Measurements from ENCODE around the gene PELI1. TPM values are rescaled to one million over a fixed set of nuclear protein-coding genes. Genes with fewer than 3 reads are reported as not detected.

PELI1 gene
- total RNA-seq: 10 to 100 TPM; 36.7 to 40.5 TPM
- polyA plus RNA-seq: 10 to 100 TPM; 11.3 to 15.4 TPM

GRCh38 chr2:64144057-64145013 lies at the start of gene PELI1:
Gene PELI1 (minus strand): TSS chr2:64144420. CDS start chr2:64108310, 36,110 bp downstream.
- Mint-ChIP-seq H3K36me3 (peaks cover 5 to 11% of the 10 kb centered on the region in 2 donors), H3K4me3 (peak within 1 kb of the TSS; percentile 92 to 99 (median 98)), H3K27ac (peak within 1 kb of the TSS; percentile 96 to 99 (median 98)), H3K9me3 (peaks cover 0 to 2% (median 0%) of the 10 kb centered on the region in 8 donors), H3K4me1 (peaks cover 22 to 39% (median 25%) of the 10 kb centered on the region in 4 donors), H3K27me3 (no peaks in the 10 kb centered on the region)
- peak; percentile 86 to 94 (median 90) for DNase-seq
- peaks cover 53% of the 10 kb centered on the region for H3K4me1 ChIP-seq (ENCODE audit: insufficient read depth, low read length)
- ChIA-PET CTCF (ENCODE audit: partially characterized antibody) (interaction anchor here (2.1 to 3.2 kb wide), 2 partner anchors 183 kb away, joined by 14 to 24 read pairs; no protein-coding TSS in a partner anchor), POLR2A (ENCODE audit: partially characterized antibody) (interaction anchor here (0.9 to 5.1 kb wide), 16 partner anchors 8 to 379 kb away, joined by 3 to 51 read pairs (median 6); no protein-coding TSS in a partner anchor)
- H3K9me3 ChIP-seq (ENCODE audit: control insufficient read depth in 1 of 2, low read length in 2 of 2): no peaks in the 10 kb centered on the region
- H3K36me3 ChIP-seq (ENCODE audit: insufficient read depth, low read length): no peaks in the 10 kb centered on the region
- intact Hi-C loops (cut with micrococcal nuclease): loop anchor here (1.0 to 10.0 kb wide), 10 partner anchors 70 to 1080 kb away; partner anchors contain the start of genes ACTR2, AFTPH, MDH1 and UGP2
- no peaks in the 10 kb centered on the region for H3K27me3 ChIP-seq (ENCODE audit: insufficient read depth, low read length)
- peak within 1 kb of the TSS; percentile 88 for H3K27ac ChIP-seq (ENCODE audit: low read depth, low read length)
- H3K4me3 ChIP-seq (ENCODE audit: low read length in 2 of 2): peak within 1 kb of the TSS; percentile 61 to 81

- intact Hi-C loops (cut with micrococcal nuclease): no loop called here
Measured at GRCh38 chr2:64193491-64193890, 49.3 kb upstream of the PELI1 start.

GRCh38 chr2:64192664-64193105 lies 48.5 kb upstream of the PELI1 start:
- ChIA-PET POLR2A (ENCODE audit: partially characterized antibody) (interaction anchor here (0.9 kb wide), 1 partner anchor 135 kb away, joined by 4 read pairs; no protein-coding TSS in a partner anchor), CTCF (ENCODE audit: partially characterized antibody) (interaction anchor here (0.7 to 1.7 kb wide), 2 partner anchors 23 to 40 kb away, joined by 3 to 4 read pairs; no protein-coding TSS in a partner anchor)
- Mint-ChIP-seq H3K36me3 (no peaks in the 10 kb centered on the region), H3K4me3 (no peak overlapping the region), H3K27ac (no peak overlapping the region), H3K9me3 (peaks cover 0 to 2% (median 0%) of the 10 kb centered on the region in 8 donors), H3K4me1 (peaks cover 0 to 14% (median 11%) of the 10 kb centered on the region in 4 donors), H3K27me3 (peaks cover 0 to 1% of the 10 kb centered on the region in 2 donors)
- Histone ChIP-seq H3K4me1 (ENCODE audit: insufficient read depth, low read length) (no peaks in the 10 kb centered on the region), H3K4me3 (ENCODE audit: low read length in 2 of 2) (no peak overlapping the region), H3K36me3 (ENCODE audit: insufficient read depth, low read length) (no peaks in the 10 kb centered on the region), H3K9me3 (ENCODE audit: control insufficient read depth in 1 of 2, low read length in 2 of 2) (no peaks in the 10 kb centered on the region), H3K27me3 (ENCODE audit: insufficient read depth, low read length) (no peaks in the 10 kb centered on the region), H3K27ac (ENCODE audit: low read depth, low read length) (no peak overlapping the region)
- DNase-seq: no peak
- intact Hi-C loops (cut with micrococcal nuclease): no loop called here

More at GRCh38 chr2:64193491-64193890, 49.3 kb upstream of the PELI1 start:
- Mint-ChIP-seq H3K9me3 (peaks cover 0 to 2% (median 0%) of the 10 kb centered on the region in 8 donors), H3K27me3 (peaks cover 0 to 1% of the 10 kb centered on the region in 2 donors), H3K4me1 (peaks cover 0 to 14% (median 9%) of the 10 kb centered on the region in 4 donors), H3K36me3 (no peaks in the 10 kb centered on the region), H3K27ac (no peak overlapping the region), H3K4me3 (no peak overlapping the region)
- Histone ChIP-seq H3K36me3 (ENCODE audit: insufficient read depth, low read length) (no peaks in the 10 kb centered on the region), H3K27me3 (ENCODE audit: insufficient read depth, low read length) (no peaks in the 10 kb centered on the region), H3K27ac (ENCODE audit: low read depth, low read length) (no peak overlapping the region), H3K4me1 (ENCODE audit: insufficient read depth, low read length) (no peaks in the 10 kb centered on the region), H3K4me3 (ENCODE audit: low read length in 2 of 2) (no peak overlapping the region), H3K9me3 (ENCODE audit: control insufficient read depth in 1 of 2, low read length in 2 of 2) (no peaks in the 10 kb centered on the region)
- CTCF ChIA-PET (ENCODE audit: partially characterized antibody): interaction anchor here (0.8 to 1.0 kb wide), 2 partner anchors 87 to 137 kb away, joined by 3 read pairs; no protein-coding TSS in a partner anchor
- POLR2A ChIA-PET (ENCODE audit: partially characterized antibody): interaction anchor here (2.5 kb wide), 1 partner anchor 10 kb away, joined by 8 read pairs; no protein-coding TSS in a partner anchor
- DNase-seq: no peak

- Mint-ChIP-seq H3K27ac (no peak overlapping the region), H3K4me3 (no peak overlapping the region), H3K4me1 (peaks cover 0 to 14% (median 10%) of the 10 kb centered on the region in 4 donors), H3K27me3 (peaks cover 0 to 1% of the 10 kb centered on the region in 2 donors), H3K36me3 (no peaks in the 10 kb centered on the region), H3K9me3 (no peaks in the 10 kb centered on the region)
- intact Hi-C loops (cut with micrococcal nuclease): no loop called here
- Histone ChIP-seq H3K4me3 (ENCODE audit: low read length in 2 of 2) (no peak overlapping the region), H3K27ac (ENCODE audit: low read depth, low read length) (no peak overlapping the region), H3K27me3 (ENCODE audit: insufficient read depth, low read length) (no peaks in the 10 kb centered on the region), H3K36me3 (ENCODE audit: insufficient read depth, low read length) (no peaks in the 10 kb centered on the region), H3K4me1 (ENCODE audit: insufficient read depth, low read length) (no peaks in the 10 kb centered on the region), H3K9me3 (ENCODE audit: control insufficient read depth in 1 of 2, low read length in 2 of 2) (no peaks in the 10 kb centered on the region)
- ChIA-PET POLR2A (ENCODE audit: partially characterized antibody) (interaction anchor here (0.9 kb wide), 1 partner anchor 135 kb away, joined by 4 read pairs; no protein-coding TSS in a partner anchor), CTCF (ENCODE audit: partially characterized antibody) (interaction anchor here (0.7 to 1.7 kb wide), 2 partner anchors 23 to 40 kb away, joined by 3 to 4 read pairs; no protein-coding TSS in a partner anchor)
- no peak for DNase-seq
Measured at GRCh38 chr2:64192125-64192479, 47.9 kb upstream of the PELI1 start.

GRCh38 chr2:64189586-64189985 lies 45.4 kb upstream of the PELI1 start:
- Mint-ChIP-seq H3K27me3 (peaks cover 0 to 1% of the 10 kb centered on the region in 2 donors), H3K9me3 (no peaks in the 10 kb centered on the region), H3K36me3 (no peaks in the 10 kb centered on the region), H3K4me3 (peak overlapping the region in 1 of 8 donors; percentile 33), H3K27ac (peak overlapping the region in 4 of 7 donors; percentile 12 to 69 (median 40)), H3K4me1 (peaks cover 0 to 14% (median 12%) of the 10 kb centered on the region in 4 donors)
- no peak overlapping the region for H3K4me3 ChIP-seq (ENCODE audit: low read length in 2 of 2)
- H3K36me3 ChIP-seq (ENCODE audit: insufficient read depth, low read length): no peaks in the 10 kb centered on the region
- ChIA-PET POLR2A (ENCODE audit: partially characterized antibody) (no interaction called here), CTCF (ENCODE audit: partially characterized antibody) (no interaction called here)
- H3K27me3 ChIP-seq (ENCODE audit: insufficient read depth, low read length): no peaks in the 10 kb centered on the region
- DNase-seq: no peak
- H3K27ac ChIP-seq (ENCODE audit: low read depth, low read length): no peak overlapping the region
- intact Hi-C loops (cut with micrococcal nuclease): no loop called here
- peaks cover 5% of the 10 kb centered on the region for H3K4me1 ChIP-seq (ENCODE audit: insufficient read depth, low read length)
- H3K9me3 ChIP-seq (ENCODE audit: control insufficient read depth in 1 of 2, low read length in 2 of 2): no peaks in the 10 kb centered on the region

- intact Hi-C loops (cut with micrococcal nuclease): no loop called here
- H3K27ac Mint-ChIP-seq: peak overlapping the region in 1 of 7 donors; percentile 69
- peaks cover 5% of the 10 kb centered on the region for H3K4me1 ChIP-seq (ENCODE audit: insufficient read depth, low read length)
- H3K27me3 Mint-ChIP-seq: peaks cover 0 to 1% of the 10 kb centered on the region in 2 donors
- no peaks in the 10 kb centered on the region for H3K36me3 ChIP-seq (ENCODE audit: insufficient read depth, low read length)
- DNase-seq: no peak
- no peaks in the 10 kb centered on the region for H3K36me3 Mint-ChIP-seq
- ChIA-PET POLR2A (ENCODE audit: partially characterized antibody) (no interaction called here), CTCF (ENCODE audit: partially characterized antibody) (no interaction called here)
- H3K4me3 Mint-ChIP-seq: no peak overlapping the region
- no peaks in the 10 kb centered on the region for H3K9me3 ChIP-seq (ENCODE audit: control insufficient read depth in 1 of 2, low read length in 2 of 2)
- no peaks in the 10 kb centered on the region for H3K9me3 Mint-ChIP-seq
- no peaks in the 10 kb centered on the region for H3K27me3 ChIP-seq (ENCODE audit: insufficient read depth, low read length)
- no peak overlapping the region for H3K4me3 ChIP-seq (ENCODE audit: low read length in 2 of 2)
- peaks cover 0 to 14% (median 12%) of the 10 kb centered on the region in 4 donors for H3K4me1 Mint-ChIP-seq
- H3K27ac ChIP-seq (ENCODE audit: low read depth, low read length): no peak overlapping the region
Measured at GRCh38 chr2:64189167-64189566, 44.9 kb upstream of the PELI1 start.
